NT2/D1 (cell line): ENCODE data around the gene TCF4.

Experiments
- DNase-seq: peaks from one replicate; pipeline ENCODE4 v3.0.0-alpha.2; 2011; ENCODE audit warnings: low read depth, low spot score
- H3K27me3 ChIP-seq: 2 replicates; pipeline ENCODE4 v1.6.0; 2011; ENCODE audit warnings: mild to moderate bottlenecking; ENCODE audit not compliant: insufficient read length, insufficient read depth
- H3K36me3 ChIP-seq: 2 replicates; pipeline ENCODE4 v1.6.1; 2011; ENCODE audit warnings: mild to moderate bottlenecking, low read length, mixed read lengths; ENCODE audit not compliant: insufficient read depth, insufficient read length
- H3K4me1 ChIP-seq: 2 replicates; pipeline ENCODE4 v1.5.1; 2011; ENCODE audit not compliant: insufficient read depth, insufficient read length
- H3K4me3 ChIP-seq: 2 replicates; pipeline ENCODE4 v1.5.1; 2011; ENCODE audit warnings: low read depth; ENCODE audit not compliant: insufficient read length
- H3K9ac ChIP-seq: 2 replicates; pipeline ENCODE4 v1.6.0; 2011; ENCODE audit warnings: low read depth; ENCODE audit not compliant: insufficient read length
- H3K9me3 ChIP-seq: 2 replicates; pipeline ENCODE4 v1.5.1; 2011; ENCODE audit warnings: mild to moderate bottlenecking, low read length; ENCODE audit not compliant: insufficient read depth
- SUZ12 ChIP-seq: IDR thresholded peaks from 2 replicates; pipeline ENCODE4 v1.6.1; 2011; ENCODE audit not compliant: insufficient read length, insufficient read depth; ENCODE audit errors: extremely low read depth
- YY1 ChIP-seq: IDR thresholded peaks from 2 replicates; pipeline ENCODE4 v1.6.1; 2011; ENCODE audit not compliant: insufficient read length, insufficient read depth
- ZNF274 ChIP-seq: IDR thresholded peaks from 2 replicates; pipeline ENCODE4 v1.6.1; 2011; ENCODE audit warnings: mild to moderate bottlenecking, low read depth, low read length

Gene TCF4

DNA sequence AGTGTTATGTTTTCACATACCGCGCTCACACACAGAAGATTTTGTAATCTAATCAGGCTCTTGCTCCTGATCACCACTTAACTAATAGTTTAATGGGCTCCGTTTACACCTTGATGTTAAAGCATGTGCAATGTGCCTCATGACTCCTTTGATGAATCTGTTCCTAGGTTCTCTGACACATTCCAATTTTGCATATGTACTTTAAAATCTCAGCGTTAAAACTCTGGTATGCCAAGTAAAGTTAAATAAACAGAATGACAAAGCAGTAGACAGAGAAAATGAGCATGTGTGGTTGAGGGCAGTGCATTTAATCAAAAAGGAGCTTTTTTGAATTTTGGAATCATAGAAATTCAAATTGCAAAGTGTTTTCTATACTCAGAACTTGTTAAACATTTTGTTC, 96.4 kb downstream of the TCF4 start:
- Histone ChIP-seq H3K9me3 (no peaks in the 10 kb centered on the region), H3K4me3 (no peak overlapping the region), H3K4me1 (no peaks in the 10 kb centered on the region), H3K9ac (no peak overlapping the region), H3K27me3 (no peaks in the 10 kb centered on the region), H3K36me3 (no peaks in the 10 kb centered on the region)
- no peak for DNase-seq
- no peak for TF ChIP-seq YY1
- no peak for TF ChIP-seq ZNF274
- no peak for TF ChIP-seq SUZ12

DNA sequence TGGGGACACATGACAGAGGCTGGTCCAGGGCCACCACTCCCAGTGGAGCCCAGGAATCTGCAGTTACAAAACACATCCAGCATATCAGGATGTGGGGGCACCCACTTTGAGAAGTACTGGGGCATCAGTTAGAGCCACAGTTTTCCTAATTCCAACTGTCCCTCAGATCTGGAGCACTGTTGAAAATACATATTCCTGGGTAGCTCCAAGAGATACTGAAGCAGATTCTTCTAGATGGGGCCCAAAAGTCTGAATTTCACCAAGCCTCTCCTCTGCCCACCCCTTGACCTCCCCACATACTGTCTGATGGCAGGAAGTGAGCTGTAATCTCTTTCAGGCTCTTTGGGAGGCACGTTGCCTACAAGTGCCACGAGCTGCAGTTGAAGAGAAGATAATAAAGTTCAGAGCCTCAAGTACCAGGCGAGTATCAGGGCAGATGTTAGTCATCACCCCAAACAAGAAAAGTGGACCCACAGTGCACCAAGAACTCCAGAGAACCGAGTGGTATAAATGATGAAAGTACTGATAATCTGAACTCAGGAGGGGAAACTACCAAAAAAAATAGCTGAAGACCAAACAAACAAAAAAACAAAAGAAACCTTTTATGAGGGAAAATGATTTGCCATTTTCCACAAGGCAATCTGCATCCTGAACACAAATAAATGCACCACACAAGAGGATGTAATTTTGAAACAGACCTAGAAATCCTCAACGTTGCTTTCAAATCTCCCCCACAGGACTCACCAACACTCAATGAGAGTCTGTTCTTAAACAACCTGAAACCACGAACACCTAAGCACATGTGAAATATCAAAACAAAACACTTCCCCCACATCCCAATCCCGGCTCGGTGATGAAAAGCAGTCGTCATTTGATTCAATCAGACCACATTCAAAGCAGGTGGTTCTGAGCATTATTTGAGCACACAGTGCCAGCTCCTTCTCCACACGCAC, 98.7 kb downstream of the TCF4 start:
- H3K4me1 ChIP-seq = no peaks in the 10 kb centered on the region
- no peak overlapping the region for H3K9ac ChIP-seq

DNA sequence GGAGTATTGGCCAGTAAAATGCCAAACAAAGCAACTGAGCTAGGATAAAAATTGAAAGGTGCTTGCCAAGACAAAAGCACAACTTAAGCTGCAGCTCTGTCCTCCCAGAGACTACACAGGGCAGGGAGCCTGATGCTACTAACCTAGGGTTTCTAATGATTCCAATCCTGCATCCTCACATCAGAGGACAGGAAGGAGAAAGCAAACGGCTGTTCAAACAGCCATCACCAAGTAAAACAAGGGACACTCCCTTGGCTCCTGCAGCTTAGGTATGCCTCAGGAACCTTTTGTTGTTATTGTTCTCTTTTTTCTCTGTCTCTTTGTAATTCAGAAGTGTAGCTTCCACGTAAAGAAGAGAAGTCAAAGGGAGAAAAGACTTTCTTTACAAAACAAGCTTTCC, 99.5 kb downstream of the TCF4 start:
- H3K36me3 ChIP-seq = no peaks in the 10 kb centered on the region
- TF ChIP-seq ZNF274 (no peak), SUZ12 (no peak), YY1 (no peak)
- DNase-seq = peak; percentile 32
- H3K4me3 ChIP-seq = no peak overlapping the region
- no peaks in the 10 kb centered on the region for H3K4me1 ChIP-seq
- H3K9me3 ChIP-seq = no peaks in the 10 kb centered on the region
- H3K27me3 ChIP-seq = no peaks in the 10 kb centered on the region
- no peak overlapping the region for H3K9ac ChIP-seq

More for the DNA sequence above, 98.7 kb downstream of the TCF4 start:
- no peak overlapping the region for H3K4me3 ChIP-seq
- H3K27me3 ChIP-seq = no peaks in the 10 kb centered on the region
- no peak for TF ChIP-seq ZNF274
- TF ChIP-seq YY1 = no peak
- TF ChIP-seq SUZ12 = no peak
- no peaks in the 10 kb centered on the region for H3K36me3 ChIP-seq
- H3K9me3 ChIP-seq = no peaks in the 10 kb centered on the region
- no peak for DNase-seq

DNA sequence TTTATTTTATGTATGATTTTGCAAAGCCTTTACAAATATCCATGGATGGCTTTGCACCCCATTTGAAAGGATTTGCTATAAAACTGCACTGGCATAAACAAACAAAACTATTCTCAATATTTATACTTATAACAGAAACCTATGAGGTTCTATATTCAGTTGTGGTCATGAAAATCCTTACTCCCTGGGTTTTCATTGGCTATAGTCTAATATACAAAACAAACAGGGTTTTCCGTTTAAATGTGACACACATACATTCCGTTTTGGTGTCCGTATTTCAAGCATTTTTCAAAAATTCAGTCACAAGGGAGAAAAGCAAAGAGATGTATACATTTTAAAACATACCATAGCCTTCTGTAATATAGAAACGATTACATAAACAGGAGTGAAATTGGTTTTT, 100.0 kb downstream of the TCF4 start:
- DNase-seq = no peak
- H3K4me1 ChIP-seq = no peaks in the 10 kb centered on the region

DNA sequence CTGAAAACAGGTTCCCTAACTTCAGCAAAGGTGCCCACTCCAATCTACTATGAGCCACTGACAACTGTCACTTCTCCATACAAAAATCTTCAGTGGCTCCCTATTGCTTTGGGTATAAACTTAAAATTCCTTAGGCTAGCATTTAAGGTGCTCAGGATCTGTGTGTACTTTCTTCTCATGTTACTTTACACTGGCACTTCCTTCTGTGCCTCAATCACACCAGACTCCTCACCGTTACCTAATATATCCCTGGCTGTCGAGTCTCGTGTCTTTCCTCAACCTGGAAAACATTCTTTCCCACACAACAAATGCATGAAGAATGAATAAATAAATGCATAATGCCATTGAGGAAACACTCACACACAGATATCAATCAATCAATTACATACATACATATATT, 101.1 kb downstream of the TCF4 start:
- H3K4me1 ChIP-seq = no peaks in the 10 kb centered on the region

More for the DNA sequence above, 100.0 kb downstream of the TCF4 start:
- no peak overlapping the region for H3K4me3 ChIP-seq
- no peaks in the 10 kb centered on the region for H3K27me3 ChIP-seq
- TF ChIP-seq ZNF274 (no peak), YY1 (no peak), SUZ12 (no peak)
- H3K9ac ChIP-seq = no peak overlapping the region
- H3K36me3 ChIP-seq = no peaks in the 10 kb centered on the region
- H3K9me3 ChIP-seq = no peaks in the 10 kb centered on the region

DNA sequence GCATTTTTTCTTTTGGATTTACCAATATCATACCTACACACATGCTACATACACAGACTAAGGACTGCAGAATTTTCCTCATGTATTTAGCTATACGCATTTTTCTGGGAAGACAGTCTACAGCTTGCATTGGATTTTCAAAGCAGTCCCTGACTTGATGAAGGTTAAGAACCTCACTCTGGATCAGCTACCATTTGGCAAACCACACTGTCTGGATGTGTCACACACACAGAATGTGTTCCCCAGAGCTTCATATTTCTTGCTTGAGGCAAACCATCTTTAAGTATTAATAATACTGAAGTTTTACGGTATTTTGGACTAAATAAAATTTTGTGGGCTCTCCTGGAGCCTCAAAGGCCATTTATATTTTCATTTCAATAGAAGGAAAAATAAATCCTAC, 102.3 kb downstream of the TCF4 start:
- no peaks in the 10 kb centered on the region for H3K9me3 ChIP-seq

More for the DNA sequence above, 101.1 kb downstream of the TCF4 start:
- no peak for DNase-seq
- H3K27me3 ChIP-seq = no peaks in the 10 kb centered on the region
- no peak overlapping the region for H3K4me3 ChIP-seq
- H3K9ac ChIP-seq = no peak overlapping the region
- TF ChIP-seq ZNF274 = no peak
- no peak for TF ChIP-seq SUZ12
- TF ChIP-seq YY1 = no peak
- no peaks in the 10 kb centered on the region for H3K36me3 ChIP-seq
- H3K9me3 ChIP-seq = no peaks in the 10 kb centered on the region

DNA sequence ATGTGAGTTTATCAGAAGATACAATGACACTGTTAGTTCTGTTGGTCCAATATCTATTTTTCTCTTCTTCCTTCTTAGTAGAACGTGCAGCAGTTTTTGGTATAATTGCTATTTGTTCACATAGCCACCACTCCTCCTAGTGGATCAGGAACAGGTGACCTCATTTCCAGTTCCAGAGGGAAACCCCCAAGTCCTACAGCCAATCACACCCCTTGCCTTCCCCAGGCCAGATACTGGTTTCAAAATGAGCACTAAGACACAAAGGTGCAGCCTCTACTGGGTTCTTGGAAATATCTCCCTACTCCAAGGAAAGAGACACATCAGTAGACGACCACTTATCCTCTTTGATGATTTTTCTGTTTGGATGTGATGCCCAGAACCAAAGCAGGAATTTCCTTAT, 103.2 kb downstream of the TCF4 start:
- Histone ChIP-seq H3K4me3 (no peak overlapping the region), H3K9ac (no peak overlapping the region), H3K27me3 (no peaks in the 10 kb centered on the region), H3K4me1 (no peaks in the 10 kb centered on the region), H3K9me3 (no peaks in the 10 kb centered on the region), H3K36me3 (no peaks in the 10 kb centered on the region)
- TF ChIP-seq YY1 (no peak), ZNF274 (no peak), SUZ12 (no peak)
- DNase-seq = no peak

More for the DNA sequence above, 102.3 kb downstream of the TCF4 start:
- H3K27me3 ChIP-seq = no peaks in the 10 kb centered on the region
- H3K36me3 ChIP-seq = no peaks in the 10 kb centered on the region
- no peak for DNase-seq
- no peaks in the 10 kb centered on the region for H3K4me1 ChIP-seq
- H3K9ac ChIP-seq = no peak overlapping the region
- H3K4me3 ChIP-seq = no peak overlapping the region
- TF ChIP-seq SUZ12 = no peak
- TF ChIP-seq YY1 = no peak
- TF ChIP-seq ZNF274 = no peak
